Natural killer cell treated with Interleukin-12 subunit alpha and Interleukin-12 subunit beta and Interleukin-15 and Interleukin-18, amount 100 ng/mL, for 72 hours (primary cell): Measurements from ENCODE around the gene COPB2. TPM values are rescaled to one million over a fixed set of nuclear protein-coding genes. Genes with fewer than 3 reads are reported as not detected.
"Not testable (repeated sequence)": the region's sequence is repeated elsewhere in the genome, so short reads cannot be mapped to it uniquely, and the experiment has no call there.

Experiments
- ATAC-seq, 2 donors: fragments of 150-1000 bp; cut with Tn5 transposase in 1 of 2; sonication (Bioruptor Pico), chemical (Tn5 transposase) in 1 of 2; 2 replicates each; pipeline ENCODE4 v1.10.0; 2021
- DNase-seq: peaks from one replicate; pipeline ENCODE4 v3.0.0; 2022; ENCODE audit warnings: low spot score
- H3K27ac Mint-ChIP-seq, 2 donors: 1 replicate in 1 of 2; 2 replicates in 1 of 2; pipeline ENCODE4 v1.8.0; 2022; ENCODE audit warnings: mixed read lengths in 2 of 2, mild to moderate bottlenecking in 1 of 2, moderate library complexity in 1 of 2
- H3K27me3 Mint-ChIP-seq, 2 donors: 1 replicate in 1 of 2; 2 replicates in 1 of 2; pipeline ENCODE4 v1.8.0; 2022; ENCODE audit warnings: mixed read lengths in 2 of 2
- H3K36me3 Mint-ChIP-seq: one replicate; pipeline ENCODE4 v1.8.0; 2022; ENCODE audit warnings: mixed read lengths
- H3K4me1 Mint-ChIP-seq, 2 donors: 1 replicate in 1 of 2; 2 replicates in 1 of 2; pipeline ENCODE4 v1.8.0; 2022; ENCODE audit warnings: low read depth in 2 of 2, mixed read lengths in 2 of 2, mild to moderate bottlenecking in 1 of 2
- H3K4me3 Mint-ChIP-seq: one replicate; pipeline ENCODE4 v1.8.0; 2022; ENCODE audit warnings: mixed read lengths
- H3K9me3 Mint-ChIP-seq: 2 replicates; pipeline ENCODE4 v1.8.0; 2022; ENCODE audit warnings: mixed read lengths
- total RNA-seq, 2 donors: library from RNA; stranded (reverse); gene quantifications; one replicate each; pipeline ENCODE4 v1.2.3, GENCODE V29; 2022

Gene COPB2
- total RNA-seq, 2 donors from 2014 or later: 97.6 to 125 TPM

- not testable (repeated sequence) for H3K4me1 Mint-ChIP-seq, H3K4me3 Mint-ChIP-seq, H3K27ac Mint-ChIP-seq, ATAC-seq, DNase-seq
- Mint-ChIP-seq H3K9me3 (peaks cover 40% of the 10 kb centered on the region), H3K36me3 (peaks cover 70% of the 10 kb centered on the region), H3K27me3 (peaks cover 5 to 21% of the 10 kb centered on the region in 2 donors)
Measured at GRCh38 chr3:139412891-139413290, 23.4 kb upstream of the COPB2 start.

- ATAC-seq, H3K4me3 Mint-ChIP-seq, H3K4me1 Mint-ChIP-seq, H3K27ac Mint-ChIP-seq, DNase-seq, H3K27me3 Mint-ChIP-seq: not testable (repeated sequence)
- Mint-ChIP-seq H3K9me3 (peaks cover 19% of the 10 kb centered on the region), H3K36me3 (peaks cover 34% of the 10 kb centered on the region)
Measured at GRCh38 chr3:139401155-139401554, 11.7 kb upstream of the COPB2 start.

- Mint-ChIP-seq H3K4me3 (no peak overlapping the region), H3K27me3 (peaks cover 2 to 7% of the 10 kb centered on the region in 2 donors), H3K36me3 (peaks cover 7% of the 10 kb centered on the region), H3K27ac (no peak overlapping the region), H3K4me1 (peaks cover 3 to 11% of the 10 kb centered on the region in 2 donors), H3K9me3 (no peaks in the 10 kb centered on the region)
- DNase-seq (no peak), ATAC-seq (no peak)
Measured at GRCh38 chr3:139396707-139397106, 7.3 kb upstream of the COPB2 start.

GRCh38 chr3:139394116-139394515, 4.7 kb upstream of the COPB2 start:
- DNase-seq: no peak
- Mint-ChIP-seq H3K36me3 (no peaks in the 10 kb centered on the region), H3K4me1 (peaks cover 11 to 12% of the 10 kb centered on the region in 2 donors), H3K27ac (no peak overlapping the region), H3K27me3 (peaks cover 2 to 7% of the 10 kb centered on the region in 2 donors), H3K9me3 (no peaks in the 10 kb centered on the region), H3K4me3 (no peak overlapping the region)
- ATAC-seq: no peak

- Mint-ChIP-seq H3K4me1 (peaks cover 32 to 35% of the 10 kb centered on the region in 2 donors), H3K4me3 (peak overlapping the region; percentile 95), H3K36me3 (no peaks in the 10 kb centered on the region), H3K9me3 (no peaks in the 10 kb centered on the region), H3K27ac (peak overlapping the region; percentile 92 to 94), H3K27me3 (peaks cover 0 to 7% of the 10 kb centered on the region in 2 donors)
- peak; percentile 63 for DNase-seq
- no peak for ATAC-seq
Measured at GRCh38 chr3:139388821-139389551, 461 bp downstream of the COPB2 start.

GRCh38 chr3:139388077-139388476, 1.4 kb downstream of the COPB2 start:
- Mint-ChIP-seq H3K9me3 (no peaks in the 10 kb centered on the region), H3K4me1 (peaks cover 26 to 29% of the 10 kb centered on the region in 2 donors), H3K27ac (peak overlapping the region; percentile 92 to 94), H3K36me3 (no peaks in the 10 kb centered on the region), H3K27me3 (peaks cover 0 to 1% of the 10 kb centered on the region in 2 donors), H3K4me3 (peak overlapping the region; percentile 95)
- DNase-seq: no peak
- ATAC-seq: no peak

GRCh38 chr3:139382291-139382690, 7.2 kb downstream of the COPB2 start:
- Mint-ChIP-seq H3K4me1 (peaks cover 26 to 36% of the 10 kb centered on the region in 2 donors), H3K36me3 (peaks cover 32% of the 10 kb centered on the region)
- H3K4me3 Mint-ChIP-seq, ATAC-seq, H3K27ac Mint-ChIP-seq, H3K9me3 Mint-ChIP-seq, DNase-seq, H3K27me3 Mint-ChIP-seq: not testable (repeated sequence)

- Mint-ChIP-seq H3K9me3 (no peaks in the 10 kb centered on the region), H3K27ac (no peak overlapping the region), H3K4me3 (no peak overlapping the region), H3K27me3 (no peaks in the 10 kb centered on the region), H3K36me3 (peaks cover 37% of the 10 kb centered on the region), H3K4me1 (peaks cover 18 to 25% of the 10 kb centered on the region in 2 donors)
- DNase-seq: no peak
- no peak for ATAC-seq
Measured at GRCh38 chr3:139380575-139380974, 8.9 kb downstream of the COPB2 start.

GRCh38 chr3:139378587-139379241, 10.7 kb downstream of the COPB2 start:
- no peak for ATAC-seq
- Mint-ChIP-seq H3K27ac (no peak overlapping the region), H3K4me1 (peaks cover 18 to 25% of the 10 kb centered on the region in 2 donors), H3K4me3 (no peak overlapping the region), H3K36me3 (peaks cover 47% of the 10 kb centered on the region), H3K27me3 (no peaks in the 10 kb centered on the region), H3K9me3 (no peaks in the 10 kb centered on the region)
- DNase-seq: no peak

- ATAC-seq (no peak), DNase-seq (no peak)
- peaks cover 47% of the 10 kb centered on the region for H3K36me3 Mint-ChIP-seq
- H3K4me3 Mint-ChIP-seq: no peak overlapping the region
- peaks cover 18 to 21% of the 10 kb centered on the region in 2 donors for H3K4me1 Mint-ChIP-seq
- no peaks in the 10 kb centered on the region for H3K27me3 Mint-ChIP-seq
- H3K27ac Mint-ChIP-seq: no peak overlapping the region
- no peaks in the 10 kb centered on the region for H3K9me3 Mint-ChIP-seq
Measured at GRCh38 chr3:139377378-139377777, 12.1 kb downstream of the COPB2 start.

- Mint-ChIP-seq H3K27ac (no peak overlapping the region), H3K4me1 (peaks cover 0 to 3% of the 10 kb centered on the region in 2 donors), H3K36me3 (peaks cover 38% of the 10 kb centered on the region), H3K9me3 (no peaks in the 10 kb centered on the region), H3K27me3 (no peaks in the 10 kb centered on the region), H3K4me3 (no peak overlapping the region)
- no peak for DNase-seq
- ATAC-seq: no peak
Measured at GRCh38 chr3:139374099-139374498, 15.3 kb downstream of the COPB2 start.

GRCh38 chr3:139364549-139364948, 24.9 kb downstream of the COPB2 start:
- H3K27me3 Mint-ChIP-seq: no peaks in the 10 kb centered on the region
- no peak overlapping the region for H3K4me3 Mint-ChIP-seq
- H3K36me3 Mint-ChIP-seq: peaks cover 43% of the 10 kb centered on the region
- no peak for DNase-seq
- no peaks in the 10 kb centered on the region for H3K9me3 Mint-ChIP-seq
- no peak for ATAC-seq
- peaks cover 6 to 7% of the 10 kb centered on the region in 2 donors for H3K4me1 Mint-ChIP-seq
- H3K27ac Mint-ChIP-seq: no peak overlapping the region

GRCh38 chr3:139361276-139361675, 28.2 kb downstream of the COPB2 start:
- H3K27me3 Mint-ChIP-seq: no peaks in the 10 kb centered on the region
- H3K9me3 Mint-ChIP-seq: no peaks in the 10 kb centered on the region
- H3K4me1 Mint-ChIP-seq: peaks cover 12 to 19% of the 10 kb centered on the region in 2 donors
- H3K36me3 Mint-ChIP-seq: peaks cover 56% of the 10 kb centered on the region
- H3K4me3 Mint-ChIP-seq: no peak overlapping the region
- no peak for DNase-seq
- H3K27ac Mint-ChIP-seq: no peak overlapping the region
- ATAC-seq: no peak

- Mint-ChIP-seq H3K27ac (peak overlapping the region in 1 of 2 donors; percentile 82), H3K36me3 (peaks cover 62% of the 10 kb centered on the region), H3K4me3 (no peak overlapping the region), H3K9me3 (no peaks in the 10 kb centered on the region), H3K4me1 (peaks cover 19 to 24% of the 10 kb centered on the region in 2 donors), H3K27me3 (no peaks in the 10 kb centered on the region)
- ATAC-seq (no peak), DNase-seq (no peak)
Measured at GRCh38 chr3:139358841-139359562, 30.4 kb downstream of the COPB2 start.
